Chondrocyte (in vitro differentiated cells): ENCODE data around the gene DDX10. TPM values are rescaled to one million over a fixed set of nuclear protein-coding genes. Genes with fewer than 3 reads are reported as not detected.

Experiments
- DNase-seq: peaks from one replicate; pipeline ENCODE4 v3.0.0; 2021; ENCODE audit warnings: mixed read lengths, low spot score
- H3K27ac Mint-ChIP-seq: one replicate; pipeline ENCODE4 v1.8.0; 2021; ENCODE audit warnings: mild to moderate bottlenecking, moderate library complexity, mixed read lengths; ENCODE audit not compliant: unreplicated experiment
- H3K27me3 Mint-ChIP-seq: 2 replicates; pipeline ENCODE4 v1.8.0; 2021; ENCODE audit warnings: low read depth, mixed read lengths
- H3K36me3 Mint-ChIP-seq: 2 replicates; pipeline ENCODE4 v1.8.0; 2021; ENCODE audit warnings: low read depth, mixed read lengths
- H3K4me1 Mint-ChIP-seq: 2 replicates; pipeline ENCODE4 v1.8.0; 2021; ENCODE audit warnings: low read depth, mild to moderate bottlenecking, mixed read lengths
- H3K4me3 Mint-ChIP-seq: one replicate; pipeline ENCODE4 v1.8.0; 2021; ENCODE audit warnings: mild to moderate bottlenecking, moderate library complexity, mixed read lengths; ENCODE audit not compliant: unreplicated experiment
- H3K9me3 Mint-ChIP-seq: 2 replicates; pipeline ENCODE4 v1.8.0; 2021; ENCODE audit warnings: low read depth, mixed read lengths
- total RNA-seq: library from RNA; stranded (reverse); gene quantifications from 3 replicates; pipeline ENCODE4 v1.2.1, GENCODE V29; 2021
- TF ChIP-seq, protein P1 (sequence below): fragments of 200-600 bp; sonication (generic); IDR thresholded peaks from 2 replicates; pipeline ENCODE4 v1.5.0; 2021; ENCODE audit warnings: antibody characterized with exemption, mild to moderate bottlenecking, moderate library complexity

DDX10 gene
- total RNA-seq, 1 donor from 2014 or later, result 25.3 TPM

DNA sequence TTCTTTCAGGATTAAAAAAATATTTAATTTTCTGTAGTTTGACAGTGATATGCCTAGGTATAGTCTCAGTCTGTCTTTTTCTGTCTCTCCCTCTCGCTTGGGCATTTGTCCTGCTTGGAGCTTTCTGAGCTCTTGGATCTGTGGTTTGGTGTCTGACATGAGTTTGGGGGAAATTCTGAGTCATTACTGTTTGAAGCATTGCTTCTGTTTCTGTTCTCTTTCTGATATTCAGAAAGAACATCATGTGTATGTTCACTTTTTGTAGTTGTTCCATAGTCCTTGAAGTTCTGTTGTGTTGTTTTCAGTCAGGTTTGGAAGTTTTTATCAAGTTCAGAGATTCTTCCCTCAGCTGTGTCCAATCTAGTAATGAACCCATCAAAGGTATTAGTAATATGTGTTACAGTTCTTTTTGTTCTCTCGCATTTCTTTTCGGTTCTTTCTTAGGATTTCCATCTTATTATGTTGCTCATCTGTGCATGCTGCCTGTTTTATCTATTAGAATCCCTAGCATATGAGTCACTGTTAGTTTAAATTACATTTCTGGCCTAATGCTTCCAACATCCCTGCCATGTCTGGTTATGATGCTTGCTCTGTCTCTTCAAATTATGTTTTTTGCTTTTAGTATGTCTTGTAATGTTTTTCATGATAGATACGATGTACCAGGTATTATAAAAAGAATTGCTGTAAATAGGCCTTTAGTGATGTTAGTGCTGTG, 48.4 kb downstream of the DDX10 start:
- Mint-ChIP-seq H3K4me3 (no peak overlapping the region), H3K27me3 (no peaks in the 10 kb centered on the region), H3K4me1 (peaks cover 29% of the 10 kb centered on the region), H3K27ac (peak overlapping the region; percentile 82), H3K9me3 (peaks cover 36% of the 10 kb centered on the region), H3K36me3 (peaks cover 47% of the 10 kb centered on the region)
- no peak for DNase-seq
- TF ChIP-seq, protein P1, sequence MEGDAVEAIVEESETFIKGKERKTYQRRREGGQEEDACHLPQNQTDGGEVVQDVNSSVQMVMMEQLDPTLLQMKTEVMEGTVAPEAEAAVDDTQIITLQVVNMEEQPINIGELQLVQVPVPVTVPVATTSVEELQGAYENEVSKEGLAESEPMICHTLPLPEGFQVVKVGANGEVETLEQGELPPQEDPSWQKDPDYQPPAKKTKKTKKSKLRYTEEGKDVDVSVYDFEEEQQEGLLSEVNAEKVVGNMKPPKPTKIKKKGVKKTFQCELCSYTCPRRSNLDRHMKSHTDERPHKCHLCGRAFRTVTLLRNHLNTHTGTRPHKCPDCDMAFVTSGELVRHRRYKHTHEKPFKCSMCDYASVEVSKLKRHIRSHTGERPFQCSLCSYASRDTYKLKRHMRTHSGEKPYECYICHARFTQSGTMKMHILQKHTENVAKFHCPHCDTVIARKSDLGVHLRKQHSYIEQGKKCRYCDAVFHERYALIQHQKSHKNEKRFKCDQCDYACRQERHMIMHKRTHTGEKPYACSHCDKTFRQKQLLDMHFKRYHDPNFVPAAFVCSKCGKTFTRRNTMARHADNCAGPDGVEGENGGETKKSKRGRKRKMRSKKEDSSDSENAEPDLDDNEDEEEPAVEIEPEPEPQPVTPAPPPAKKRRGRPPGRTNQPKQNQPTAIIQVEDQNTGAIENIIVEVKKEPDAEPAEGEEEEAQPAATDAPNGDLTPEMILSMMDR, result no peak

DNA sequence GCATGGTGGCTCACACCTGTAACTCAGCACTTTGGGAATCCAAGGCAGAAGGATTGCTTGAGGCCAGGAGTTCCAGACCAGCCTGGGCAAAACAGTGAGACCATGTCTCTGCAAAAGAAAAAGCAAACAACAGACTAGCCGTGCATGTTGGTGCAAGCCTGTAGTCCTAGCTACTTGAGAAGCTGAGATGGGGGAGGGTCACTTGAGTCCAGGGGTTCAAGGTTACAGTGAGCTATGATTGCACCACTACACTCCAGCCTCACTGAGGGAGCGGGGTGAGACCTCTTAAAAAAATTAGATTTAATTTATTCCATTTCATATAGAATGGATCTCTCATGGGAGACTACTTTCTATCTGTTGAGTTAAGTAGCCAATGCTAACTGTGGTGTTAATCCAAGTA, 50.4 kb downstream of the DDX10 start:
- TF ChIP-seq, protein P1, result no peak
- peaks cover 24% of the 10 kb centered on the region for H3K9me3 Mint-ChIP-seq

DNA sequence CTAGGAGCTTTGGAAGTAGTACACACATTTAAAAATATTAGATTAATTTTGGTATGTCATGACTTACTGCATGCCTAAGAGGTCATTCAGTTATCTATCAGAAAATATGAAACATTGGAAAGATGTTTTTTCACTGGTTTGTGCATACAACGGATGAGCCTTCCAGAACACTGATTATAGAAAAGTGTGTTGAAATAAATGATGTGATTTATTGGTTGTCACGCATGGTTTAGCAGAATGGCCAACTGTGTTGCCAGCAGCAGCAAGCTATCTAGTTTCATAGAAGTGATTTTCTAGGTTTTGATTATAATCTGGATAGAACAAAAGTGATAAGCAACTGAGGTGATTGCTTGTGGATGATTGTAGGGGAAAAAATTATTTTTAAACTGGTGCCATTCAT, 53.6 kb downstream of the DDX10 start:
- no peak overlapping the region for H3K27ac Mint-ChIP-seq
- H3K27me3 Mint-ChIP-seq, result no peaks in the 10 kb centered on the region
- peaks cover 6% of the 10 kb centered on the region for H3K9me3 Mint-ChIP-seq
- no peak overlapping the region for H3K4me3 Mint-ChIP-seq
- H3K4me1 Mint-ChIP-seq, result peaks cover 25% of the 10 kb centered on the region
- peaks cover 22% of the 10 kb centered on the region for H3K36me3 Mint-ChIP-seq
- no peak for DNase-seq
- TF ChIP-seq, protein P1, result no peak

More for the DNA sequence above, 50.4 kb downstream of the DDX10 start:
- H3K4me1 Mint-ChIP-seq, result peaks cover 33% of the 10 kb centered on the region
- DNase-seq, result no peak
- peaks cover 35% of the 10 kb centered on the region for H3K36me3 Mint-ChIP-seq
- H3K4me3 Mint-ChIP-seq, result no peak overlapping the region
- no peaks in the 10 kb centered on the region for H3K27me3 Mint-ChIP-seq
- H3K27ac Mint-ChIP-seq, result no peak overlapping the region

DNA sequence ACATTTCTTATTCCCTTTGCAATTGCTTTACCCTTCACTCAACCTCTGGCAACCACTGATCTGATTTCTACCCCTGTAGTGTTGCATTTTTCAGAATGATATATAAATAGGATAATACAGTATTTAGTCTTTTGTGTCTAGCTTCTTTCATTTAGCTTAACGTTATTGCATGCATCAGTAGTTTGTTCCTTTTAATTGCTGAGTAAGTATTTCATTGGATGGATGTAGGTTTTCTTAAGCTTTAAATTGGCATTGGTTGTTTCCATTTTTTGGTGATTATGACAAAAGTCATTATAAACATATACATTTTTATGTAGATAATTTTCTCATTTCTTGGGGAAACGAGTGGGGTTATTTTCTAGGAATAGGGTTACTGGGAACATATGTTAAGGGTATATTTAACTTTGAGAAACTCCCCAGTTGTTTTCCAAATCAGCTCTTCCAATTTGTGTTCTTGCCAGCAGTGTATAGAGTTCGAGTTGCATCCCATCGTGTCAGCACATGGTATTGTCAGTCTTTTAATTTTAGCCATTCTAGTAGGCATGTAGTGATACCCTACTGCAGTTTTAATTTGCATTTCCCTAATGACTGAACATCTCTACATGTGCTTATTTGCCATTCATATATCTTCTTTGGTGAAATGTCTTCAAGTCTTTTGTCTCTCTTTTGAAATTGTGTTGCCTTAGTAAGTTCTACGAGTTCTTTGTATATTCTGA, 60.3 kb downstream of the DDX10 start:
- peaks cover 10% of the 10 kb centered on the region for H3K4me1 Mint-ChIP-seq
- H3K4me3 Mint-ChIP-seq, result no peak overlapping the region
- no peaks in the 10 kb centered on the region for H3K27me3 Mint-ChIP-seq
- peaks cover 8% of the 10 kb centered on the region for H3K9me3 Mint-ChIP-seq
- H3K27ac Mint-ChIP-seq, result no peak overlapping the region
- DNase-seq, result no peak
- peaks cover 13% of the 10 kb centered on the region for H3K36me3 Mint-ChIP-seq
- TF ChIP-seq, protein P1, result no peak

DNA sequence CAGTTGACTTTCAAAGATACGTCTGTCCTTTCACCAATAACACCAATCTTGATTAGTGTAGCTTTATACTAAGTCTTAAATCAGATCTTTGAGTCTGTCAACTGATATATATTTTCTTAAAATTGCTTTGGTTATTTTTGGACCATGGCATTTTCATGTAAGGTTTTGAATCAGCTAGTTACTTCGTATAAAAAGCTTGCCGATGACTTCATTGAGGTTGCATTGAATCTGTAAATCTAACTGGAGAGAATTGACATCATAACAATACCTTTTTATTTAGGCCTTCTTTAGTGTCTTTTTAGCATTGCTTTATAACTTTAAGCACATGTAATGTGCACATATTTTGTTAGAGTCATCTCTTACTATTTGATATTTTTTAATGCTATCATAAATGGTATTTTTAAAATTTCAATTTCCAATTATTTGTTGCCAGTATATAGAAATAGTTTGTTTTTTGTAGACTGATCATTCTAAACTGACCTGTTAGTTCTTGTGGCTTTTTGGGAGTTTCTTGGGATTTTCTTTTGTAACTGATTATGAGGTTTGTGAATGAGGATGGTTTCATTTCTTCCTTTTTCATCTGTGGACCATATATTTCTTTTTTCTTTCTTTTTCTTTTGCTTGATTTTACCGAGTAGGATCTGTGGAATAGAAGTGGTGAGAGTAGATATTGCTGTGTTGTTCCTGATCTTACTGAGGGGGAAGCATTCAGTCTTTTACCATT, 61.4 kb downstream of the DDX10 start:
- TF ChIP-seq, protein P1, result no peak
- peaks cover 11% of the 10 kb centered on the region for H3K36me3 Mint-ChIP-seq
- no peak overlapping the region for H3K27ac Mint-ChIP-seq
- H3K27me3 Mint-ChIP-seq, result no peaks in the 10 kb centered on the region
- no peak overlapping the region for H3K4me3 Mint-ChIP-seq
- peaks cover 8% of the 10 kb centered on the region for H3K9me3 Mint-ChIP-seq
- DNase-seq, result no peak
- peaks cover 14% of the 10 kb centered on the region for H3K4me1 Mint-ChIP-seq
